ENCODE data around the gene PPP2R2C.

Gene PPP2R2C

GRCh38 chr4:6287017-6287788, 185.2 kb downstream of the PPP2R2C start:
- Histone ChIP-seq H3K4me1 (no peaks in the 10 kb centered on the region), H3K27me3 (no peaks in the 10 kb centered on the region), H3K4me3 (ENCODE audit: low read depth, low read length) (no peak overlapping the region), H3K36me3 (peaks cover 29% of the 10 kb centered on the region), H3K9me3 (no peaks in the 10 kb centered on the region)
- DNase-seq = no peak
- TF ChIP-seq, protein P1, sequence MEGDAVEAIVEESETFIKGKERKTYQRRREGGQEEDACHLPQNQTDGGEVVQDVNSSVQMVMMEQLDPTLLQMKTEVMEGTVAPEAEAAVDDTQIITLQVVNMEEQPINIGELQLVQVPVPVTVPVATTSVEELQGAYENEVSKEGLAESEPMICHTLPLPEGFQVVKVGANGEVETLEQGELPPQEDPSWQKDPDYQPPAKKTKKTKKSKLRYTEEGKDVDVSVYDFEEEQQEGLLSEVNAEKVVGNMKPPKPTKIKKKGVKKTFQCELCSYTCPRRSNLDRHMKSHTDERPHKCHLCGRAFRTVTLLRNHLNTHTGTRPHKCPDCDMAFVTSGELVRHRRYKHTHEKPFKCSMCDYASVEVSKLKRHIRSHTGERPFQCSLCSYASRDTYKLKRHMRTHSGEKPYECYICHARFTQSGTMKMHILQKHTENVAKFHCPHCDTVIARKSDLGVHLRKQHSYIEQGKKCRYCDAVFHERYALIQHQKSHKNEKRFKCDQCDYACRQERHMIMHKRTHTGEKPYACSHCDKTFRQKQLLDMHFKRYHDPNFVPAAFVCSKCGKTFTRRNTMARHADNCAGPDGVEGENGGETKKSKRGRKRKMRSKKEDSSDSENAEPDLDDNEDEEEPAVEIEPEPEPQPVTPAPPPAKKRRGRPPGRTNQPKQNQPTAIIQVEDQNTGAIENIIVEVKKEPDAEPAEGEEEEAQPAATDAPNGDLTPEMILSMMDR (IDR thresholded peaks at IDR 0.05; ENCODE audit: low read depth, low read length) = no peak

DNA sequence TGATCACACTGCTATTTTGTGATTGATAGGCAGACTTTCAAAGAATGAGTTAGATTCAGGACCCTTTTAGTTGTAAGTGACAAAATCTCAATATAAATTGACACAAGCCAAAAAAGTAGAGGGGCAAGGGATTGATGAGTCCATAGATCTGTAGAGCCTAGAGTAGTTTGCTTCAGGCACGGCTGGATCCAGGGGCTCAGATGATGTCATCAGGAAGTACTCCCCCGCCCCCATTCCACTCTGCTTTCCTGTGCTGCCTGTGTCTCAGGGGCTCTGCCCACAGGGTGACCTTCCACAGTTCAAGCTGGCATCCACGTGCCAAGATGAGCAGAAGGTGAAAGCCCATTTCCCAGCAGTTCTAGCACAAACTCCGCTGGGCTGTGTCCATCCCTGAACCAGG, 189.1 kb downstream of the PPP2R2C start:
- Histone ChIP-seq H3K4me1 (peaks cover 27% of the 10 kb centered on the region), H3K4me3 (ENCODE audit: low read depth, low read length) (no peak overlapping the region), H3K27me3 (no peaks in the 10 kb centered on the region), H3K36me3 (peaks cover 26% of the 10 kb centered on the region), H3K9me3 (no peaks in the 10 kb centered on the region)
- DNase-seq = no peak
- TF ChIP-seq, protein P1 (IDR thresholded peaks at IDR 0.05; ENCODE audit: low read depth, low read length) = no peak

- peaks cover 23% of the 10 kb centered on the region for H3K36me3 ChIP-seq
- H3K27me3 ChIP-seq = no peaks in the 10 kb centered on the region
- DNase-seq = no peak
- H3K4me3 ChIP-seq (ENCODE audit: low read depth, low read length) = no peak overlapping the region
- TF ChIP-seq, protein P1 (IDR thresholded peaks at IDR 0.05; ENCODE audit: low read depth, low read length) = no peak
- H3K4me1 ChIP-seq = peaks cover 37% of the 10 kb centered on the region
- no peaks in the 10 kb centered on the region for H3K9me3 ChIP-seq
Measured at GRCh38 chr4:6282314-6282771, 190.1 kb downstream of the PPP2R2C start.

- H3K36me3 ChIP-seq = peaks cover 16% of the 10 kb centered on the region
- H3K4me1 ChIP-seq = peaks cover 42% of the 10 kb centered on the region
- no peak for DNase-seq
- no peaks in the 10 kb centered on the region for H3K9me3 ChIP-seq
- TF ChIP-seq, protein P1 (IDR thresholded peaks at IDR 0.05; ENCODE audit: low read depth, low read length) = no peak
- no peak overlapping the region for H3K4me3 ChIP-seq (ENCODE audit: low read depth, low read length)
- H3K27me3 ChIP-seq = no peaks in the 10 kb centered on the region
Measured at GRCh38 chr4:6281436-6282313, 190.7 kb downstream of the PPP2R2C start.

DNA sequence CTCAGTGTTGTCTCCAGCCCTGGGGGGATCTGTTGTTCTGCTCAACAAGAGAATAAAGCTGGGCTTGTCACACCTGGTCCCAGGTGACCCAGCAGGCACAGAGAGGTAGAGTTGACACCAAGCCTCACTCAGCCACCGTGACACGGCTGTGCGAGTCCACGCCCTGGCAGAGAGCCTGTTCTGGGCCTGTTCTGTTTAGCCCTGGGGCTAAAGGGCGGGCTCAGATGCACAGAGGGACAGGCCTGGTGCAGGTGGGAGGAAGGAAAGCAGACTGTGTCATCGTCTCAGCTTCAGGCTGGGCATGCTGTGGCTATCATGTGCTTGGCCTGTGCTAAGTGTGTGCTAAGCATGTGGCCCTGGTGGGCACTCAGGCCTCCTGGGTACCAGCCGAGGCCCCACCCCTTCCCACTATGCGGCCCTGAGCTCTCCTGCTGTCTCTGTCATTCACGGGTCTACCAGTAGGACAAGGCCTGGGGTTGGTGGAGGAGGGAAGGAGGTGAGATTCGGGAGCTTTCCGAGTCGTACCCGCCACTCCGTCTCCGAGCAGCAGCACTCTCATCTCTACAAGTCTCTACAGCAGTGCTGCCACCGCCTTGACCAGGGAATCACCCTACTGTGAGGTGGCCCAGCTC, 191.9 kb downstream of the PPP2R2C start:
- Histone ChIP-seq H3K9me3 (no peaks in the 10 kb centered on the region), H3K4me3 (ENCODE audit: low read depth, low read length) (no peak overlapping the region), H3K27me3 (no peaks in the 10 kb centered on the region), H3K4me1 (peaks cover 53% of the 10 kb centered on the region), H3K36me3 (peaks cover 13% of the 10 kb centered on the region)
- TF ChIP-seq, protein P1 (IDR thresholded peaks at IDR 0.05; ENCODE audit: low read depth, low read length) = no peak
- DNase-seq = peak; percentile 65
